PC-9 (cell line): ENCODE results near the gene CST1.
A peak's percentile ranks its signal among the peaks of the same experiment; 100 is the strongest.
"Not testable (repeated sequence)": the region's sequence is repeated elsewhere in the genome, so short reads cannot be mapped to it uniquely, and the experiment has no call there.

Experiments
- CTCF ChIP-seq: fragments of 200-600 bp; sonication (generic); conservative IDR thresholded peaks from 2 replicates; pipeline ENCODE4 v1.6.1; 2017; ENCODE audit warnings: mixed run types, antibody characterized with exemption, mild to moderate bottlenecking, moderate library complexity
- EZH2 ChIP-seq: fragments of 200-600 bp; sonication (generic); IDR thresholded peaks from 2 replicates; pipeline ENCODE4 v1.8.0; 2017; ENCODE audit warnings: antibody characterized with exemption, low read depth

GRCh38 chr20:23723659-23724307 lies 27.0 kb downstream of the CST1 start:
- peak; percentile 75 for TF ChIP-seq CTCF
- TF ChIP-seq EZH2, result not testable (repeated sequence)
